M059J (cell line): Measurements from ENCODE around the gene PGF. TPM values are rescaled to one million over a fixed set of nuclear protein-coding genes. Genes with fewer than 3 reads are reported as not detected.

Experiments
- DNase-seq: peaks from one replicate; pipeline ENCODE4 v3.0.0-alpha.2; 2012; ENCODE audit warnings: low read depth
- total RNA-seq: library from RNA; depleted of rRNA; stranded (reverse); fragments of >200 nt; shearing (Covaris generic); gene quantifications from 2 replicates; pipeline ENCODE4 v1.2.3, GENCODE V29; 2014; rRNA removed

Gene PGF
- total RNA-seq, 1 experiment from 2014 or later: 11.7 TPM

- no peak for DNase-seq
These were observed 56.7 kb downstream of the PGF start for GRCh38 chr14:74898694-74899093.

GRCh38 chr14:74898083-74898482 is 57.3 kb downstream of the PGF start:
- DNase-seq: no peak

- no peak for DNase-seq
These were observed 57.8 kb downstream of the PGF start for GRCh38 chr14:74897642-74898041.

- DNase-seq: no peak
These were observed 59.0 kb downstream of the PGF start for GRCh38 chr14:74896400-74896799.

- DNase-seq: no peak
These were observed 61.7 kb downstream of the PGF start for GRCh38 chr14:74893614-74894091.

- DNase-seq: no peak
These were observed 62.7 kb downstream of the PGF start for GRCh38 chr14:74892745-74893144.

- DNase-seq: peak; percentile 25
These were observed 63.5 kb downstream of the PGF start for GRCh38 chr14:74891870-74892269.

Other genes with a start within 250 kb of the PGF start
- 20.3 and 25.8 TPM in 2 replicates for gene AREL1, start 242.5 kb downstream of the PGF start, total RNA-seq
- 62.2 and 67.1 TPM in 2 replicates for gene FCF1, start 242.5 kb downstream of the PGF start, total RNA-seq
- gene YLPM1, start 192.3 kb downstream of the PGF start, total RNA-seq: 11.3 and 13.2 TPM in 2 replicates
- gene PROX2, start 79.5 kb downstream of the PGF start, total RNA-seq: not detected in 2 replicates
- 28.5 and 36.1 TPM in 2 replicates for gene DLST, start 73.7 kb downstream of the PGF start, total RNA-seq
- gene RPS6KL1, start 32.3 kb downstream of the PGF start, total RNA-seq: not detected in 2 replicates
- 66.1 and 67.4 TPM in 2 replicates for gene EIF2B2, start 47.3 kb upstream of the PGF start, total RNA-seq
- 5.0 and 12.4 TPM in 2 replicates for gene MLH3, start 95.9 kb upstream of the PGF start, total RNA-seq
- 41.3 and 66.9 TPM in 2 replicates for gene ACYP1, start 108.4 kb upstream of the PGF start, total RNA-seq
- 1.3 and 9.8 TPM in 2 replicates for gene ZC2HC1C, start 114.0 kb upstream of the PGF start, total RNA-seq
- 16.4 and 21.5 TPM in 2 replicates for gene NEK9, start 171.5 kb upstream of the PGF start, total RNA-seq
- gene TMED10, start 221.0 kb upstream of the PGF start, total RNA-seq: 373 and 460 TPM in 2 replicates